GM12878 (cell line): ENCODE measurements around the gene TMC6. TPM values are rescaled to one million over a fixed set of nuclear protein-coding genes. Genes with fewer than 3 reads are reported as not detected.

Source experiments
- ATAC-seq: fragments of 200-7000 bp; cut with Tn5 transposase; 3 replicates; pipeline ENCODE4 v1.9.1; 2020; ENCODE audit warnings: mild to moderate bottlenecking, moderate library complexity
- BruUV-seq: library from RNA; stranded (reverse); fragments of 400-500 nt; replicated peaks from 2 replicates; lab custom pipeline; 2021; lab: Mats Ljungman, UMichigan
- CTCF ChIA-PET: fragments of 300-600 bp; sonication (Branson Sonifier 250); formaldehyde crosslinking; extraction: SDS; loops from one replicate; lab custom pipeline; 2021; ENCODE audit warnings: inconsistent platforms; lab: Yijun Ruan, JAX
- POLR2A ChIA-PET: fragments of 350-600 bp; formaldehyde crosslinking; extraction: SDS; loops from one replicate; lab custom pipeline; 2021; ENCODE audit warnings: inconsistent platforms; lab: Charles Lee
- RAD21 ChIA-PET: fragments of 300-600 bp; sonication (Branson Sonifier 250); formaldehyde crosslinking; loops from one replicate; lab custom pipeline; 2023; ENCODE audit warnings: antibody characterized with exemption; ENCODE audit not compliant: unreplicated experiment; lab: Charles Lee
- SMC1A ChIA-PET: fragments of 300-600 bp; sonication (Branson Sonifier 250); formaldehyde crosslinking; loops from one replicate; lab custom pipeline; 2023; ENCODE audit not compliant: unreplicated experiment, uncharacterized antibody; lab: Charles Lee
- DNase-seq: peaks from one replicate; pipeline ENCODE4 v3.0.0-alpha.2; 2011; ENCODE audit warnings: low read depth, low spot score
- FAIRE-seq: peaks from 3 replicates; lab custom pipeline; 2011; peaks lifted over from hg19 to GRCh38; lab: Jason Lieb, UNC
- H2AFZ ChIP-seq: 2 replicates; pipeline ENCODE4 v1.6.0; 2011; ENCODE audit warnings: low read depth, low read length, control low read depth; ENCODE audit not compliant: control insufficient read depth
- H3K27ac ChIP-seq: 2 replicates; pipeline ENCODE4 v1.5.1; 2011; ENCODE audit warnings: control low read depth; ENCODE audit not compliant: control insufficient read depth, insufficient read depth
- H3K27me3 ChIP-seq, 2 experiments: replicated peaks in 1 of 2; 2 replicates each; pipeline versions ENCODE4 v1.6.0 to v1.6.1; 2011; ENCODE audit warnings: low read length in 1 of 2; ENCODE audit not compliant: control insufficient read depth in 2 of 2, insufficient read depth in 2 of 2
- H3K36me3 ChIP-seq, 2 experiments: 2 replicates each; pipeline ENCODE4 v1.5.1; 2011; ENCODE audit warnings: low read length in 1 of 2; ENCODE audit not compliant: control insufficient read depth in 2 of 2, insufficient read depth in 2 of 2
- H3K4me1 ChIP-seq: 2 replicates; pipeline ENCODE4 v1.6.1; 2011; ENCODE audit warnings: mild to moderate bottlenecking, low read length, moderate library complexity, mixed read lengths; ENCODE audit not compliant: control insufficient read depth, insufficient read depth
- H3K4me2 ChIP-seq: 2 replicates; pipeline ENCODE4 v1.6.0; 2011; ENCODE audit warnings: control low read depth; ENCODE audit not compliant: control insufficient read depth, insufficient read depth
- H3K4me3 ChIP-seq: fragments of 200-600 bp; sonication (generic); 2 replicates; pipeline ENCODE4 v1.5.1; 2016
- H3K79me2 ChIP-seq: 2 replicates; pipeline ENCODE4 v1.6.0; 2011; ENCODE audit warnings: low read length; ENCODE audit not compliant: control insufficient read depth, insufficient read depth
- H3K9ac ChIP-seq: 2 replicates; pipeline ENCODE4 v1.8.0; 2011; ENCODE audit warnings: low read length, control low read depth, mixed read lengths; ENCODE audit not compliant: control insufficient read depth, insufficient read depth
- H3K9me3 ChIP-seq: replicated peaks from 3 replicates; pipeline ENCODE4 v1.5.1; 2011; ENCODE audit warnings: mild to moderate bottlenecking, low read length; ENCODE audit not compliant: control insufficient read depth, insufficient read depth
- H4K20me1 ChIP-seq: 2 replicates; pipeline ENCODE4 v1.6.0; 2011; ENCODE audit not compliant: control insufficient read depth, insufficient read depth
- BACH1 ChIP-seq: fragments of 450-650 bp; IDR thresholded peaks from 2 replicates; pipeline ENCODE4 v1.6.1; 2017; ENCODE audit warnings: mild to moderate bottlenecking, borderline replicate concordance
- FOXK2 ChIP-seq: fragments of 450-650 bp; IDR thresholded peaks from 2 replicates; pipeline ENCODE4 v1.6.1; 2017; ENCODE audit warnings: mild to moderate bottlenecking, moderate library complexity
- MEF2B ChIP-seq: fragments of 450-650 bp; IDR thresholded peaks from 2 replicates; pipeline ENCODE4 v1.6.1; 2018; ENCODE audit warnings: mild to moderate bottlenecking, moderate library complexity; ENCODE audit not compliant: partially characterized antibody, poor library complexity, severe bottlenecking
- MXI1 ChIP-seq: fragments of 150-350 bp; IDR thresholded peaks from 2 replicates; pipeline ENCODE4 v1.6.1; 2011; ENCODE audit warnings: low read depth, mild to moderate bottlenecking, inconsistent platforms, low read length, improper control_type of control experiment
- NKRF ChIP-seq: fragments of 450-650 bp; conservative IDR thresholded peaks from 2 replicates; pipeline ENCODE4 v1.6.1; 2017; ENCODE audit warnings: mild to moderate bottlenecking, moderate library complexity
- RELA ChIP-seq: fragments of 450-650 bp; IDR thresholded peaks from 2 replicates; pipeline ENCODE4 v1.8.0; 2014; ENCODE audit warnings: borderline replicate concordance; ENCODE audit not compliant: partially characterized antibody
- TCF3 ChIP-seq: IDR thresholded peaks from 2 replicates; pipeline ENCODE4 v1.6.1; 2012; ENCODE audit warnings: low read depth, mild to moderate bottlenecking, low read length, borderline replicate concordance; ENCODE audit not compliant: insufficient read depth
- USF1 ChIP-seq: IDR thresholded peaks from 2 replicates; pipeline ENCODE4 v1.6.1; 2011; ENCODE audit warnings: borderline replicate concordance, low read depth, mild to moderate bottlenecking, moderate library complexity, mixed read lengths, low read length; ENCODE audit not compliant: insufficient read depth; ENCODE audit errors: extremely low read length
- ZBED1 ChIP-seq: IDR thresholded peaks from 2 replicates; pipeline ENCODE4 v1.6.1; 2016; ENCODE audit warnings: borderline replicate concordance
- ZNF217 ChIP-seq: fragments of 450-650 bp; IDR thresholded peaks from 2 replicates; pipeline ENCODE4 v1.6.1; 2017; ENCODE audit warnings: antibody characterized with exemption, mild to moderate bottlenecking
- ZSCAN29 ChIP-seq: fragments of 450-650 bp; IDR thresholded peaks from 2 replicates; pipeline ENCODE4 v1.6.1; 2017; ENCODE audit warnings: mild to moderate bottlenecking, moderate library complexity
- WGBS: methylation state at CpG from one replicate; pipeline ENCODE4 v1.1.6; 2016; ENCODE audit warnings: low lambda C conversion rate; ENCODE audit not compliant: insufficient replicate concordance, insufficient coverage; ENCODE audit errors: missing lambda C conversion rate; 5-methylcytosine and 5-hydroxymethylcytosine counted together
- in situ Hi-C: fragments of 300-500 bp; cut with MboI; formaldehyde crosslinking; loops from 9 replicates; pipeline ENCODE4 v1.14.3; 2018; ENCODE audit warnings: mixed read lengths
- intact Hi-C: fragments of 100-400 bp; cut with micrococcal nuclease; formaldehyde crosslinking; loops from one replicate; pipeline ENCODE4 v1.14.2; 2022; ENCODE audit not compliant: unreplicated experiment
- polyA plus RNA-seq, 11 experiments: library from polyadenylated mRNA; depleted of rRNA in 4 of 11; unstranded in 6 of 11; stranded (reverse) in 5 of 11; fragments of >200 nt; fragmentation: Nextera tagmentation in 4 of 11; fragmentation: Illumina TruSeq in 1 of 11; extraction: Ambion mirVana in 4 of 11; extraction: Trizol in 1 of 11; gene quantifications; 1 replicate in 1 of 11; 2 replicates in 10 of 11; pipeline versions ENCODE4 v1.2.1 to v1.2.3, GENCODE V29; 2011 to 2016; ENCODE audit warnings: inconsistent platforms in 2 of 11, missing spikeins in 2 of 11, low read depth in 1 of 11
- total RNA-seq, 4 experiments: library from RNA; depleted of rRNA in 3 of 4; stranded (reverse); fragments of >200 nt in 3 of 4; fragmentation: Illumina TruSeq in 1 of 4; extraction: Trizol in 1 of 4; gene quantifications; 2 replicates each; pipeline versions ENCODE4 v1.2.1 to v1.2.3, GENCODE V29; 2013 to 2021
- TF ChIP-seq, protein P1 (sequence below): fragments of 150-350 bp; IDR thresholded peaks from 2 replicates; pipeline ENCODE4 v1.6.1; 2014; ENCODE audit warnings: mild to moderate bottlenecking, low read depth, low read length

The TMC6 gene
- total and polyA plus RNA-seq, 10 of the 15 experiments (the other 5 are each of a cell fraction or from before 2014, with no cell fraction given) = 1.9 to 232 (median 60.6) TPM

DNA sequence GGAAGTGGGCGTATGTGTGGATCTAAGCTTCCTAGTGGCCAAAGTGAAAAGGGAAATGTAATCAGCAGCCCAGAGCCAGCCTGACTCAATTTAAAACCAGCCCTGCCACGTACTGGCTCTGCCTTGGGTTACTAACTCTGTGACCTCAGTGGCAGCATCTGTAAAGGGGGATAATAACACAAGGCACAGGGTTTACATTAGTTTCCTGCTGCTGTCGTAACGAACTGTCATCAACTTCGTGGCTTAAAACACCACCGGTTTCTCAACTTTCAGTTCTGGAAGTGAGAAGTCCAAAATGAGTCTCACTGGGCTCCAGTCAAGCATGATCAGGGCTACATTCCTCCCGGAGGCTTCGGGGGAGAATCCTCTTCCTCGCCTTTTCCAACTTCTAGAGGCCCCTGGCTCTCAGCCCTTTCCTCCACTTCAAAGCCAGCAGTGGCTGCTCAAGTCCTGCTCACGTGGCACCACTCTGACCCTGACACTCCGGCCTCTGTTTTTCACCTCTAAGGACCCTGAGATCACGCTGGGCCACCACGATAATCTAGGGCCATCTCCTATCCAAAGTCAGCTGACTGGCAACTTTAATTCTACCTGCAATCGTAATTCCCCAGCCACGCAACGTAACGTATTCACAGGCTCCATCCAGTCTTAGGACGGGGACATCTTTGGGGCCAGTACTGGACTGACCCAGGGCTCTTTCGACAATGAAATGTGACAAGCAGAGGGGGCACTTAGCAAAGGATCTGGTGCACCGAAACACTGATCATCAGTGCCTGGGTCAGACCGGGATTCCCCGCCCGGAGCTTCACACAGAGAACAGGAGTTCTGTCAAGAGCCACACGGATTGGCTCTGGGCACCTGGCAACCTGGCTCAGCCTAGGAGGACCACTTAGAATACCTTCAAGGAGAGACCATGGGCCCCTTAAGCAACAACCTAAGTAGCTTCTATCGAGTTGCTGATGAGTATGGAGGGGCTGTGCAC is 14.5 kb downstream of the TMC6 start (continued):
- TF ChIP-seq NKRF = no peak

DNA sequence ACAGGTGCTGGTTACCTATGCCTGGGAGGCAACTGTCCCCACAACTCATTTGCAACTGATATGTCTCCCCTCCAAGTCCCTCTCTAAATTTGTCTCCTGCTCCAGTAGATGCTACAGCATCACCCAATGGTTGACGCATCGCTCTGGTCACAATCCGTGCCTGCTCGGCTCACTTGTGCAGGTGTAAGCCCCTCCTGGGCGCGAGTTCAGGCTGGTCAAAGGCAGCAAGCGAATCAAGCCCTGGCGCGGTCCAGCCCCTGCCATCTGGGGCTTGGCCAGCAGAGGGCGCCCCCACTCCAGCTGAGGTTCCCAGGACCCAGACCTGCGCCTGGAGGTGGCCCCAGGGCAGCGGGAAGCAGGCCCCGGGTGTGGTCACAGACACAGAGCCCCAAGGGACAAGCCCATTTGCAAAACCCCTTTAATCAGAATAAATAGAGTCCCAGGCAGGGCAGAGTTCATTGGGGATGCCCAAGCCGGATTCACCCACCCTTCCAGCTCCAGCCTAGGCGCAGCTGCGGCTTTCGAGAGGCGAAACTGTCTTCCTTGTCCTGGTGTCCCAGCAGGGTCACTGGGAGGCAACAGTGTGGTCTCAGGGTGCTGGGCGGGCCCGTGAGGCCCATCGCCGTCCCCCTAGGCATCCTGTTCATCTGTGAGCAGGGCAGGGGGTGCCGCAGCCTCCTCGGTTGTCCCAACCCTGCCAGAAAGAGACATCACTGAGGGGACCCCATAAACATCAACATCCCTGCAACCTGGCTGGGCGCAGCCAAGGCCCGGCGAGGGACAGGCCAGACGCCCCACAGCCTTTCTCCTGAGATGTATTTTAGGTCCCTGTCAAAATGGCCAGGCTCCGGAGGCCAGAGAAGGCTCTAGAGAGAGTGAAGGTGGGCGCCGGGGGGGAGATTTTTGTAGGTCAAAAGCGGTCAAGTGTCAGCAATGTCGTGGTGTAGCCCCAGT is 15.8 kb downstream of the TMC6 start:
- peak overlapping the region; percentile 59; the same call in 1 of the 2 replicates for H3K4me2 ChIP-seq
- H3K4me1 ChIP-seq = peaks cover 27% of the 10 kb centered on the region
- H3K4me3 ChIP-seq = no peak overlapping the region
- peaks cover 35% of the 10 kb centered on the region in 2 experiments for H3K36me3 ChIP-seq
- no peak for DNase-seq
- peaks cover 5% of the 10 kb centered on the region; the same call in 1 of the 2 replicates for H4K20me1 ChIP-seq
- 28% methylated on average over 33 of the region's 33 CpGs for WGBS
- H3K9ac ChIP-seq = no peak overlapping the region
- peak; percentile 44 for FAIRE-seq
- ChIA-PET CTCF (interaction anchor here (0.6 to 5.0 kb wide), 16 partner anchors 12 to 138 kb away, joined by 3 to 46 read pairs (median 5); partner anchors contain the start of genes TMC6 and TMC8), SMC1A (interaction anchor here (0.9 to 2.0 kb wide), 4 partner anchors 23 to 94 kb away, joined by 3 to 10 read pairs (median 4); no protein-coding TSS in a partner anchor), POLR2A (interaction anchor here (0.8 to 1.9 kb wide), 5 partner anchors 9 to 92 kb away, joined by 3 to 9 read pairs (median 3); partner anchors contain the start of gene TMC8), RAD21 (interaction anchor here (0.6 to 2.9 kb wide), 9 partner anchors 12 to 180 kb away, joined by 3 to 16 read pairs (median 5); partner anchors contain the start of genes AFMID, TK1 and TMC8)
- no TSS peak for BruUV-seq
- intact Hi-C loops (loop anchor here (1.0 to 2.0 kb wide), 3 partner anchors 16 to 138 kb away; partner anchors contain the start of gene TMC6), in situ Hi-C loops (loop anchor here (5.0 kb wide), 1 partner anchor 65 kb away; no protein-coding TSS in a partner anchor)
- no peaks in the 10 kb centered on the region for H3K9me3 ChIP-seq
- H3K79me2 ChIP-seq = peaks cover 2% of the 10 kb centered on the region
- H3K27ac ChIP-seq = peak overlapping the region; percentile 61; the same call in 1 of the 2 replicates
- ATAC-seq = peak; percentile 84
- H2AFZ ChIP-seq = no peak overlapping the region
- no peaks in the 10 kb centered on the region for H3K27me3 ChIP-seq
- TF ChIP-seq MEF2B (peak; percentile 82), ZBED1 (no peak), BACH1 (peak; percentile 22; the same call in 1 of the 2 replicates), RELA (peak; percentile 53), ZSCAN29 (no peak), USF1 (no peak), TCF3 (0 out of 2 replicates have a peak, but pooled peaks have one; percentile 41), MXI1 (no peak), ZNF217 (no peak), FOXK2 (no peak)
- TF ChIP-seq, protein P1, sequence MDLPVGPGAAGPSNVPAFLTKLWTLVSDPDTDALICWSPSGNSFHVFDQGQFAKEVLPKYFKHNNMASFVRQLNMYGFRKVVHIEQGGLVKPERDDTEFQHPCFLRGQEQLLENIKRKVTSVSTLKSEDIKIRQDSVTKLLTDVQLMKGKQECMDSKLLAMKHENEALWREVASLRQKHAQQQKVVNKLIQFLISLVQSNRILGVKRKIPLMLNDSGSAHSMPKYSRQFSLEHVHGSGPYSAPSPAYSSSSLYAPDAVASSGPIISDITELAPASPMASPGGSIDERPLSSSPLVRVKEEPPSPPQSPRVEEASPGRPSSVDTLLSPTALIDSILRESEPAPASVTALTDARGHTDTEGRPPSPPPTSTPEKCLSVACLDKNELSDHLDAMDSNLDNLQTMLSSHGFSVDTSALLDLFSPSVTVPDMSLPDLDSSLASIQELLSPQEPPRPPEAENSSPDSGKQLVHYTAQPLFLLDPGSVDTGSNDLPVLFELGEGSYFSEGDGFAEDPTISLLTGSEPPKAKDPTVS = no peak
